H1 (cell line): ENCODE results near the gene C11orf98.
"Not testable (repeated sequence)": the region's sequence is repeated elsewhere in the genome, so short reads cannot be mapped to it uniquely, and the experiment has no call there.

Source experiments
- CREB1 ChIP-seq: IDR thresholded peaks from 2 replicates; pipeline ENCODE4 v1.6.1; 2012; ENCODE audit warnings: inconsistent platforms
- TCF12 ChIP-seq: IDR thresholded peaks from 2 replicates; pipeline ENCODE4 v1.6.1; 2011; ENCODE audit warnings: low read depth, mild to moderate bottlenecking, low read length
- TF ChIP-seq, protein P1 (sequence below), 3 experiments: IDR thresholded peaks; 1 replicate in 2 of 3; 2 replicates in 1 of 3; pipeline versions ENCODE4 v1.5.1 to v1.6.1; 2011; ENCODE audit warnings: low read length in 3 of 3, mild to moderate bottlenecking in 3 of 3, inconsistent platforms in 2 of 3, low read depth in 1 of 3, moderate library complexity in 1 of 3; ENCODE audit not compliant: insufficient read depth in 1 of 3; ENCODE audit errors: control extremely low read depth in 1 of 3

DNA sequence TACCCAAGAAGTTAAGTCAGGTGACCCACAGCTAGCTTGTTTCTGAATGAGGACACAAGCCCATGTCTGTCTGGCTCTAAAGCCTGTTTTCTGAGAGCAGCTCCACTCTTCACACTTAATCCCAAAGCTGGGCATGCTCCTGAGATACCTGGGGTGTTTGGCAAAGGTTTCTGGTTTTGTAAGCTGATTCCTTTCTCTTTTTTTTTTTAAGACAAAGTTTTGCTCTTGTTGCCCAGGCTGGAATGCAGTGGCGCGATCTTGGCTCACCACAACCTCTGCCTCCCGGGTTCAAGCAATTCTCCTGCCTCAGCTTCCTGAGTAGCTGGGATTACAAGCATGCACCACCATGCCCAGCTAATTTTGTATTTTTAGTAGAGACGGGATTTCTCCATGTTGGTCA lies 28.6 kb upstream of the C11orf98 start:
- TF ChIP-seq TCF12, CREB1: not testable (repeated sequence)
- TF ChIP-seq, protein P1, sequence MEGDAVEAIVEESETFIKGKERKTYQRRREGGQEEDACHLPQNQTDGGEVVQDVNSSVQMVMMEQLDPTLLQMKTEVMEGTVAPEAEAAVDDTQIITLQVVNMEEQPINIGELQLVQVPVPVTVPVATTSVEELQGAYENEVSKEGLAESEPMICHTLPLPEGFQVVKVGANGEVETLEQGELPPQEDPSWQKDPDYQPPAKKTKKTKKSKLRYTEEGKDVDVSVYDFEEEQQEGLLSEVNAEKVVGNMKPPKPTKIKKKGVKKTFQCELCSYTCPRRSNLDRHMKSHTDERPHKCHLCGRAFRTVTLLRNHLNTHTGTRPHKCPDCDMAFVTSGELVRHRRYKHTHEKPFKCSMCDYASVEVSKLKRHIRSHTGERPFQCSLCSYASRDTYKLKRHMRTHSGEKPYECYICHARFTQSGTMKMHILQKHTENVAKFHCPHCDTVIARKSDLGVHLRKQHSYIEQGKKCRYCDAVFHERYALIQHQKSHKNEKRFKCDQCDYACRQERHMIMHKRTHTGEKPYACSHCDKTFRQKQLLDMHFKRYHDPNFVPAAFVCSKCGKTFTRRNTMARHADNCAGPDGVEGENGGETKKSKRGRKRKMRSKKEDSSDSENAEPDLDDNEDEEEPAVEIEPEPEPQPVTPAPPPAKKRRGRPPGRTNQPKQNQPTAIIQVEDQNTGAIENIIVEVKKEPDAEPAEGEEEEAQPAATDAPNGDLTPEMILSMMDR (IDR thresholded peaks at IDR 0.05; ENCODE audit: control extremely low read depth in 1 of 3, insufficient read depth in 1 of 3, low read depth in 1 of 3, low read length in 3 of 3): not testable (repeated sequence)
